GM12878 (cell line): ENCODE data around the gene AGBL4. TPM values are rescaled to one million over a fixed set of nuclear protein-coding genes. Genes with fewer than 3 reads are reported as not detected.

Experiments
- ATAC-seq: fragments of 200-7000 bp; cut with Tn5 transposase; 3 replicates; pipeline ENCODE4 v1.9.1; 2020; ENCODE audit warnings: mild to moderate bottlenecking, moderate library complexity
- BruUV-seq: library from RNA; stranded (reverse); fragments of 400-500 nt; replicated peaks from 2 replicates; lab custom pipeline; 2021; lab: Mats Ljungman, UMichigan
- CTCF ChIA-PET: fragments of 300-600 bp; sonication (Branson Sonifier 250); formaldehyde crosslinking; extraction: SDS; loops from one replicate; lab custom pipeline; 2021; ENCODE audit warnings: inconsistent platforms; lab: Yijun Ruan, JAX
- POLR2A ChIA-PET: fragments of 350-600 bp; formaldehyde crosslinking; extraction: SDS; loops from one replicate; lab custom pipeline; 2021; ENCODE audit warnings: inconsistent platforms; lab: Charles Lee
- RAD21 ChIA-PET: fragments of 300-600 bp; sonication (Branson Sonifier 250); formaldehyde crosslinking; loops from one replicate; lab custom pipeline; 2023; ENCODE audit warnings: antibody characterized with exemption; ENCODE audit not compliant: unreplicated experiment; lab: Charles Lee
- SMC1A ChIA-PET: fragments of 300-600 bp; sonication (Branson Sonifier 250); formaldehyde crosslinking; loops from one replicate; lab custom pipeline; 2023; ENCODE audit not compliant: unreplicated experiment, uncharacterized antibody; lab: Charles Lee
- DNase-seq: peaks from one replicate; pipeline ENCODE4 v3.0.0-alpha.2; 2011; ENCODE audit warnings: low read depth, low spot score
- FAIRE-seq: peaks from 3 replicates; lab custom pipeline; 2011; peaks lifted over from hg19 to GRCh38; lab: Jason Lieb, UNC
- H2AFZ ChIP-seq: 2 replicates; pipeline ENCODE4 v1.6.0; 2011; ENCODE audit warnings: low read depth, low read length, control low read depth; ENCODE audit not compliant: control insufficient read depth
- H3K27ac ChIP-seq: 2 replicates; pipeline ENCODE4 v1.5.1; 2011; ENCODE audit warnings: control low read depth; ENCODE audit not compliant: control insufficient read depth, insufficient read depth
- H3K27me3 ChIP-seq, 2 experiments: replicated peaks in 1 of 2; 2 replicates each; pipeline versions ENCODE4 v1.6.0 to v1.6.1; 2011; ENCODE audit warnings: low read length in 1 of 2; ENCODE audit not compliant: control insufficient read depth in 2 of 2, insufficient read depth in 2 of 2
- H3K36me3 ChIP-seq, 2 experiments: 2 replicates each; pipeline ENCODE4 v1.5.1; 2011; ENCODE audit warnings: low read length in 1 of 2; ENCODE audit not compliant: control insufficient read depth in 2 of 2, insufficient read depth in 2 of 2
- H3K4me1 ChIP-seq: 2 replicates; pipeline ENCODE4 v1.6.1; 2011; ENCODE audit warnings: mild to moderate bottlenecking, low read length, moderate library complexity, mixed read lengths; ENCODE audit not compliant: control insufficient read depth, insufficient read depth
- H3K4me2 ChIP-seq: 2 replicates; pipeline ENCODE4 v1.6.0; 2011; ENCODE audit warnings: control low read depth; ENCODE audit not compliant: control insufficient read depth, insufficient read depth
- H3K4me3 ChIP-seq: fragments of 200-600 bp; sonication (generic); 2 replicates; pipeline ENCODE4 v1.5.1; 2016
- H3K79me2 ChIP-seq: 2 replicates; pipeline ENCODE4 v1.6.0; 2011; ENCODE audit warnings: low read length; ENCODE audit not compliant: control insufficient read depth, insufficient read depth
- H3K9ac ChIP-seq: 2 replicates; pipeline ENCODE4 v1.8.0; 2011; ENCODE audit warnings: low read length, control low read depth, mixed read lengths; ENCODE audit not compliant: control insufficient read depth, insufficient read depth
- H3K9me3 ChIP-seq: replicated peaks from 3 replicates; pipeline ENCODE4 v1.5.1; 2011; ENCODE audit warnings: mild to moderate bottlenecking, low read length; ENCODE audit not compliant: control insufficient read depth, insufficient read depth
- H4K20me1 ChIP-seq: 2 replicates; pipeline ENCODE4 v1.6.0; 2011; ENCODE audit not compliant: control insufficient read depth, insufficient read depth
- ASH2L ChIP-seq: fragments of 300-600, 200-600 bp; sonication (generic); IDR thresholded peaks from 2 replicates; pipeline ENCODE4 v1.6.1; 2017; ENCODE audit warnings: low read depth, mild to moderate bottlenecking, borderline replicate concordance
- CBX3 ChIP-seq: fragments of 200-600 bp; sonication (generic); IDR thresholded peaks from 2 replicates; pipeline ENCODE4 v1.6.1; 2016; ENCODE audit warnings: low read depth, borderline replicate concordance
- CTCF ChIP-seq, 3 experiments: IDR thresholded peaks in 2 of 3; conservative IDR thresholded peaks in 1 of 3; 2 replicates each; pipeline ENCODE4 v1.5.1; 2011; ENCODE audit warnings: low read depth in 3 of 3, low read length in 3 of 3, mild to moderate bottlenecking in 3 of 3, control low read depth in 2 of 3, moderate library complexity in 2 of 3, inconsistent platforms in 1 of 3, mixed read lengths in 1 of 3; ENCODE audit not compliant: control insufficient read depth in 2 of 3, insufficient read depth in 1 of 3; ENCODE audit errors: extremely low read depth in 1 of 3
- HCFC1 ChIP-seq: fragments of 150-350 bp; IDR thresholded peaks from 2 replicates; pipeline ENCODE4 v1.6.1; 2014; ENCODE audit warnings: low read length
- IRF5 ChIP-seq: fragments of 450-650 bp; IDR thresholded peaks from 2 replicates; pipeline ENCODE4 v1.6.1; 2017; ENCODE audit warnings: borderline replicate concordance
- MEF2B ChIP-seq: fragments of 450-650 bp; IDR thresholded peaks from 2 replicates; pipeline ENCODE4 v1.6.1; 2018; ENCODE audit warnings: mild to moderate bottlenecking, moderate library complexity; ENCODE audit not compliant: partially characterized antibody, poor library complexity, severe bottlenecking
- MTA2 ChIP-seq: fragments of 450-650 bp; IDR thresholded peaks from 2 replicates; pipeline ENCODE4 v1.6.1; 2016; ENCODE audit warnings: low read depth, mild to moderate bottlenecking, moderate library complexity
- MTA3 ChIP-seq: IDR thresholded peaks from 2 replicates; pipeline ENCODE4 v1.6.1; 2012; ENCODE audit warnings: low read length, inconsistent platforms, borderline replicate concordance
- NBN ChIP-seq: fragments of 450-650 bp; IDR thresholded peaks from 2 replicates; pipeline ENCODE4 v1.6.1; 2016
- NFXL1 ChIP-seq: fragments of 450-650 bp; IDR thresholded peaks from 2 replicates; pipeline ENCODE4 v1.6.1; 2017; ENCODE audit warnings: antibody characterized with exemption, mild to moderate bottlenecking, borderline replicate concordance
- RUNX3 ChIP-seq: IDR thresholded peaks from 2 replicates; pipeline ENCODE4 v1.6.1; 2012; ENCODE audit warnings: low read length, inconsistent platforms
- YY1 ChIP-seq: IDR thresholded peaks from 2 replicates; pipeline ENCODE4 v1.6.1; 2011; ENCODE audit warnings: low read depth, mild to moderate bottlenecking, low read length
- ZBED1 ChIP-seq: IDR thresholded peaks from 2 replicates; pipeline ENCODE4 v1.6.1; 2016; ENCODE audit warnings: borderline replicate concordance
- ZNF622 ChIP-seq: fragments of 450-650 bp; IDR thresholded peaks from 2 replicates; pipeline ENCODE4 v1.6.1; 2017; ENCODE audit warnings: mild to moderate bottlenecking, inconsistent platforms
- WGBS: methylation state at CpG from one replicate; pipeline ENCODE4 v1.1.6; 2016; ENCODE audit warnings: low lambda C conversion rate; ENCODE audit not compliant: insufficient replicate concordance, insufficient coverage; ENCODE audit errors: missing lambda C conversion rate; 5-methylcytosine and 5-hydroxymethylcytosine counted together
- in situ Hi-C: fragments of 300-500 bp; cut with MboI; formaldehyde crosslinking; loops from 9 replicates; pipeline ENCODE4 v1.14.3; 2018; ENCODE audit warnings: mixed read lengths
- intact Hi-C: fragments of 100-400 bp; cut with micrococcal nuclease; formaldehyde crosslinking; loops from one replicate; pipeline ENCODE4 v1.14.2; 2022; ENCODE audit not compliant: unreplicated experiment
- polyA plus RNA-seq, 11 experiments: library from polyadenylated mRNA; depleted of rRNA in 4 of 11; unstranded in 6 of 11; stranded (reverse) in 5 of 11; fragments of >200 nt; fragmentation: Nextera tagmentation in 4 of 11; fragmentation: Illumina TruSeq in 1 of 11; extraction: Ambion mirVana in 4 of 11; extraction: Trizol in 1 of 11; gene quantifications; 1 replicate in 1 of 11; 2 replicates in 10 of 11; pipeline versions ENCODE4 v1.2.1 to v1.2.3, GENCODE V29; 2011 to 2016; ENCODE audit warnings: inconsistent platforms in 2 of 11, missing spikeins in 2 of 11, low read depth in 1 of 11
- total RNA-seq, 4 experiments: library from RNA; depleted of rRNA in 3 of 4; stranded (reverse); fragments of >200 nt in 3 of 4; fragmentation: Illumina TruSeq in 1 of 4; extraction: Trizol in 1 of 4; gene quantifications; 2 replicates each; pipeline versions ENCODE4 v1.2.1 to v1.2.3, GENCODE V29; 2013 to 2021

Gene AGBL4
- total and polyA plus RNA-seq, 10 of the 15 experiments (the other 5 are each of a cell fraction or from before 2014, with no cell fraction given): 0.31 TPM; not detected in 9

- no peaks in the 10 kb centered on the region for H3K27me3 ChIP-seq
- SMC1A ChIA-PET: no interaction called here
- no peak overlapping the region for H3K9ac ChIP-seq
- no peaks in the 10 kb centered on the region for H4K20me1 ChIP-seq
- ATAC-seq (no peak), FAIRE-seq (no peak), DNase-seq (no peak)
- H3K4me1 ChIP-seq: no peaks in the 10 kb centered on the region
- POLR2A ChIA-PET: no interaction called here
- RAD21 ChIA-PET: no interaction called here
- TF ChIP-seq MTA2: no peak
- TF ChIP-seq ZBED1: no peak
- TF ChIP-seq ASH2L: no peak
- no peak for TF ChIP-seq CBX3
- TF ChIP-seq YY1: no peak
- TF ChIP-seq ZNF622: no peak
- TF ChIP-seq NFXL1: no peak
- TF ChIP-seq NBN: no peak
- TF ChIP-seq MEF2B: no peak
- TF ChIP-seq MTA3: no peak
- no peak for TF ChIP-seq CTCF (IDR thresholded peaks at IDR 0.05 in 2 of 3, conservative IDR thresholded peaks at IDR 0.05 in 1 of 3; ENCODE audit: control insufficient read depth in 2 of 3, extremely low read depth in 1 of 3, insufficient read depth in 1 of 3, low read depth in 3 of 3, low read length in 3 of 3)
- no peak for TF ChIP-seq RUNX3
- no peak for TF ChIP-seq IRF5
- TF ChIP-seq HCFC1: no peak
- no peak overlapping the region for H2AFZ ChIP-seq
- no peak overlapping the region for H3K4me3 ChIP-seq
- no peak overlapping the region for H3K27ac ChIP-seq
- in situ Hi-C loops (no loop called here), intact Hi-C loops (no loop called here)
- WGBS: 23% methylated on average over 4 of the region's 4 CpGs
- no TSS peak for BruUV-seq
- H3K9me3 ChIP-seq: no peaks in the 10 kb centered on the region
- H3K4me2 ChIP-seq: no peak overlapping the region
- CTCF ChIA-PET: no interaction called here
- no peaks in the 10 kb centered on the region for H3K79me2 ChIP-seq
- H3K36me3 ChIP-seq: no peaks in the 10 kb centered on the region
These were observed 838.2 kb downstream of the AGBL4 start for GRCh38 chr1:49185450-49185980.
